ENCODE results near the gene CXorf65. TPM values are rescaled to one million over a fixed set of nuclear protein-coding genes. Genes with fewer than 3 reads are reported as not detected.

Gene CXorf65
- total RNA-seq, 1 donor from 2014 or later = 39.8 TPM

DNA sequence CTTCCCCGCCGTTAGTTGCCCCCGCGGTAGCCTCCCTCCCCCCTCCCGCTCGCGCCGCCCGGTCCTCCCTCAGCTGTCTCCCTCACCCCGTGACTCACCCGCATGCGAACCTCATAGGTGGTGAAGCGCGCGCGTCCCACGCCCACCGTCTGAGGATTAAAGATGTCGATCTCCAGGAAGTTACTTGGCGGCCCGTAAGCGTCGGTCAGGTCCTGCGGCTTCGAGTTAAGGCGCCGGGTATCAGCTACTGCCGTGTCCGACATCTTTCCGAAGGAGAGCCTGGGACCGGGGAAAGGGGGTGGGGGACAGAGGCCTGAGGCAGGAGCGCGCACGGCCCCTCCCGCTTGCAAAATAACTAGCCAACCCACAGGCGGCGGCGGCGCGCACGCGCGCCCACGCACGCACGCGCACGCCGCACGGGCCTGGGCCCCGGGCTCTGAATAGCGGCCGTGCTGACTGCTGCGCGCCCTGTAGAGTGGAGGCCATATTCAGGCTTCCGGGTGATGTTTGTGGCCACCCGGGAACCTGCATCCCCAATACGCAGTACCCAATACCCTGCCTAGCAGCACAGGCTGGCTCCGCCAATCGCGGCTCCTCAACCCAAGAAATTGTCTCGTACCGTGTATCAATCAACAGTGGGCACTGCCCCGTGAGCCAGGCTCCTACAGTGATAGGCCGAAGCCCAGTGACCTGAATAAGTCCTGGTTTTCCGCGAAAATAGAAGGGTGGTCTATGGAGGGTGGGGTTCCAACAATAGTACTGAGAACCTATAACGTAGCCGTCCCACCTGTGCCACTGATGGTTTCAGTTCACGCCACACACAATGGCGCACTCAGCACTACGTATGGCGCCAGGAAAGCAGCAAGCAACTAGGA is 38.3 kb downstream of the CXorf65 start, which contains the start of gene SNX12:
Gene SNX12 (minus strand): TSS at position 291 of the 875 bp plus-strand sequence. CDS start 28 bp downstream, at position 263.
- intact Hi-C loops (cut with micrococcal nuclease) = loop anchor here (1.0 to 2.0 kb wide), 10 partner anchors 15 to 935 kb away; partner anchors contain the start of genes FOXO4, IGBP1, IL2RG and NONO

DNA sequence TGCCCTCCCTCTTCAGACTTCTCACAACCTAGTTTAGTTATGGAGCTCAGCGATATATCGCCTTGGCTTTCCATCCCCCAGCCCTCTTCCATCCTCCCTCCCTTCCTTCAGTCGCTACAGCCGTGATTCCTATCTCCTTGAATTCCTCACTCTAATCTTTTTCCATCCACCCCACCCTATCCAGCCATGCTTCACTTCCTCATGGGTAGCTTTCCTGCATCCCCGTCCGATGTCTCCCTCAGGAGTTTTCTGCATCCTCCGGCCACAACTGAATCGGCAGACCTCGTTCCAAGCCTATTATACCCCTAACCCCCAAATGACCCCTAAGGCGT is 38.9 kb downstream of the CXorf65 start:
- intact Hi-C loops (cut with micrococcal nuclease) = loop anchor here (1.0 to 2.0 kb wide), 10 partner anchors 15 to 934 kb away; partner anchors contain the start of genes FOXO4, IGBP1, IL2RG and NONO

GRCh38 chrX:71067089-71067488 is 39.5 kb downstream of the CXorf65 start:
- intact Hi-C loops (cut with micrococcal nuclease) = no loop called here

GRCh38 chrX:71060127-71060526 is 46.4 kb downstream of the CXorf65 start:
- intact Hi-C loops (cut with micrococcal nuclease) = no loop called here

GRCh38 chrX:71057848-71058530 is 48.6 kb downstream of the CXorf65 start:
- intact Hi-C loops (cut with micrococcal nuclease) = no loop called here

DNA sequence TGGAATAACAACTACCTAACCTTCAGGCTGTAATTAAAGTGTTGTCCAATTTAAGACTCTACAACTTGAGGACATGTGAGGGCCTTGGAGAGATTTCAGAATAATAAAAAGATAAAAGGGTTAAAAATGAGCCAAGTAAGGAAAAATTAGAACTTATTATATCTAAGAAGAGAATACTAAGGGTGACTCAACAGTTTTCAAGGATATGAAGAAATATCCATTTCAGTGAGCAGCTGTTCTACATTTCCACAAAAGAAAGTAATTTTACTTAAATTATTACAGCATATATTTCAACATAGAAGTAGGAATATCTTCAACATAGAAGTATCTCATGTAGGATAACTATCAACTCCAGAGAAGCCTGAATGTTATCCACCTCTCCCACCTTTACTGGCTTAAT is 49.7 kb downstream of the CXorf65 start:
- intact Hi-C loops (cut with micrococcal nuclease) = no loop called here

Other genes with a start within 250 kb of the CXorf65 start
- not detected in 2 replicates for gene TEX11, start 198.0 kb downstream of the CXorf65 start, total RNA-seq
- gene SLC7A3, start 175.6 kb downstream of the CXorf65 start, total RNA-seq = not detected in 2 replicates
- 43.9 and 47.0 TPM in 2 replicates for gene SNX12, start 38.4 kb downstream of the CXorf65 start, total RNA-seq
- 11.0 and 11.3 TPM in 2 replicates for gene FOXO4, start 10.9 kb downstream of the CXorf65 start, total RNA-seq
- gene IL2RG, start 4.8 kb upstream of the CXorf65 start, total RNA-seq = 739 and 752 TPM in 2 replicates
- 74.6 and 87.2 TPM in 2 replicates for gene MED12, start 11.9 kb upstream of the CXorf65 start, total RNA-seq
- gene NLGN3, start 38.1 kb upstream of the CXorf65 start, total RNA-seq = 2.3 and 3.1 TPM in 2 replicates
- not detected in 2 replicates for gene GJB1, start 116.5 kb upstream of the CXorf65 start, total RNA-seq
- gene ZMYM3, start 147.4 kb upstream of the CXorf65 start, total RNA-seq = 13.5 and 16.3 TPM in 2 replicates
- 436 and 444 TPM in 2 replicates for gene NONO, start 176.9 kb upstream of the CXorf65 start, total RNA-seq
- gene ITGB1BP2, start 195.0 kb upstream of the CXorf65 start, total RNA-seq = 5.3 and 6.2 TPM in 2 replicates

Data from T-helper 1 cell treated with Interleukin-12 subunit alpha and Interleukin-12 subunit beta and Interleukin-4 antibody, amounts not matched to agents 30 ng/mL and 1 ng/mL, for 36 hours (primary cell).